ENCODE measurements around the gene MTHFD2.
A peak's percentile ranks its signal among the peaks of the same experiment; 100 is the strongest.

The MTHFD2 gene

DNA sequence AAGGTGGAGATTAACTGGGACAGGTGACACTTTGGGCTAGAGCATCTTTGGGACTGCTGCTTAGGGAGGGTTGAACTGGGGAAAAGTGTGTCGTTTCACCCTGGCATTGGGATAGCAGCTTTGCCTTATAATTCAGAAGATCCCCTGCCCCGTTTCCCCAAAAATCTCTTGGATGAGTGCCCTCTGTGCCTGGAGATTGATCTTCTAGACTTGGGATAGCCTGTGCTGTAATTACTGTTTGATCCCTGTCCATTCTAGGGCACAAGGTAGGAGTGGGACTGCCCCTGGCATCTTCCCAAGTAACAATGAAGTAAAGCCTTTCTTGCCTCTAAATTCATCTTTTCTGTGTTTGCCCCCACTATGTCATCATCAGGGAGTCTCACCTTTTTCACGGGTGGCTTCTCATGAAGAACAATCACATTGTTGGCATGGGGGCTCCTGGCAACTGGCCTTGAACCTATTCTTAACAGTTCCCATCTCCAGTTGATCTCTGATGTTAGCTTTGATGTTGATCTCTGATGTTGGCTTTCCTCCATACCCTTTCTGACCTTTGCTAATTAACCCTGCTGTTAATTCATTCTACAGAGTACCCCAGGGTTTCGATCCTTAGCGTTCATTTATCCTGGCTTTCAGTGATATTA is 21.6 kb downstream of the MTHFD2 start:
- DNase-seq (ENCODE audit: low read depth): no peak
- no peak overlapping the region for H3K4me3 ChIP-seq (ENCODE audit: control insufficient read depth, low read depth, low read length)
- TF ChIP-seq, protein P1, sequence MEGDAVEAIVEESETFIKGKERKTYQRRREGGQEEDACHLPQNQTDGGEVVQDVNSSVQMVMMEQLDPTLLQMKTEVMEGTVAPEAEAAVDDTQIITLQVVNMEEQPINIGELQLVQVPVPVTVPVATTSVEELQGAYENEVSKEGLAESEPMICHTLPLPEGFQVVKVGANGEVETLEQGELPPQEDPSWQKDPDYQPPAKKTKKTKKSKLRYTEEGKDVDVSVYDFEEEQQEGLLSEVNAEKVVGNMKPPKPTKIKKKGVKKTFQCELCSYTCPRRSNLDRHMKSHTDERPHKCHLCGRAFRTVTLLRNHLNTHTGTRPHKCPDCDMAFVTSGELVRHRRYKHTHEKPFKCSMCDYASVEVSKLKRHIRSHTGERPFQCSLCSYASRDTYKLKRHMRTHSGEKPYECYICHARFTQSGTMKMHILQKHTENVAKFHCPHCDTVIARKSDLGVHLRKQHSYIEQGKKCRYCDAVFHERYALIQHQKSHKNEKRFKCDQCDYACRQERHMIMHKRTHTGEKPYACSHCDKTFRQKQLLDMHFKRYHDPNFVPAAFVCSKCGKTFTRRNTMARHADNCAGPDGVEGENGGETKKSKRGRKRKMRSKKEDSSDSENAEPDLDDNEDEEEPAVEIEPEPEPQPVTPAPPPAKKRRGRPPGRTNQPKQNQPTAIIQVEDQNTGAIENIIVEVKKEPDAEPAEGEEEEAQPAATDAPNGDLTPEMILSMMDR (conservative IDR thresholded peaks at IDR 0.05; ENCODE audit: control insufficient read depth, insufficient read depth, low read depth, low read length): no peak

- TF ChIP-seq, protein P1 (conservative IDR thresholded peaks at IDR 0.05; ENCODE audit: control insufficient read depth, insufficient read depth, low read depth, low read length): no peak
- no peak overlapping the region for H3K4me3 ChIP-seq (ENCODE audit: control insufficient read depth, low read depth, low read length)
- DNase-seq (ENCODE audit: low read depth): peak; percentile 14
These were observed 22.7 kb downstream of the MTHFD2 start for GRCh38 chr2:74221091-74221490.

GRCh38 chr2:74221604-74222299 is 23.3 kb downstream of the MTHFD2 start:
- H3K4me3 ChIP-seq (ENCODE audit: control insufficient read depth, low read depth, low read length): no peak overlapping the region
- TF ChIP-seq, protein P1 (conservative IDR thresholded peaks at IDR 0.05; ENCODE audit: control insufficient read depth, insufficient read depth, low read depth, low read length): no peak
- no peak for DNase-seq (ENCODE audit: low read depth)

DNA sequence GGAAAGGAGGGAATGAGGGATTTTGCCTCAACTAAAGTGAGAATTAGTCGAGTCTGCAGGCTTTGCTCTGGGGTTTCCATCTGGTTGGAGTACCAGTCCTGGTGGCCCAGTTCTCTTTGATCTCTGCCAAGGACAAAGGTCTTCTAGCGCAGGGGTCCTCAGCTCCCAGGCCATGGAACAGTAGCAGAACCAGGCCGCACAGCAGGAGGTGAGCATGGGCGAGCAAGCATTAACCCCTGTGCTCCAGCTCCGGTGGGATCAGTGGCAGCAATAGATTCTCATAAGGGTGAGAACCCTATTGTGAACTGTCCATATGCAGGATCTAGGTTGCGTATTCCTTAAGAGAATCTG is 23.9 kb downstream of the MTHFD2 start:
- DNase-seq (ENCODE audit: low read depth): no peak
- TF ChIP-seq, protein P1 (conservative IDR thresholded peaks at IDR 0.05; ENCODE audit: control insufficient read depth, insufficient read depth, low read depth, low read length): no peak
- H3K4me3 ChIP-seq (ENCODE audit: control insufficient read depth, low read depth, low read length): no peak overlapping the region

- TF ChIP-seq, protein P1 (conservative IDR thresholded peaks at IDR 0.05; ENCODE audit: control insufficient read depth, insufficient read depth, low read depth, low read length): no peak
- peak; percentile 31 for DNase-seq (ENCODE audit: low read depth)
These were observed 25.7 kb downstream of the MTHFD2 start for GRCh38 chr2:74223941-74224770.

DNA sequence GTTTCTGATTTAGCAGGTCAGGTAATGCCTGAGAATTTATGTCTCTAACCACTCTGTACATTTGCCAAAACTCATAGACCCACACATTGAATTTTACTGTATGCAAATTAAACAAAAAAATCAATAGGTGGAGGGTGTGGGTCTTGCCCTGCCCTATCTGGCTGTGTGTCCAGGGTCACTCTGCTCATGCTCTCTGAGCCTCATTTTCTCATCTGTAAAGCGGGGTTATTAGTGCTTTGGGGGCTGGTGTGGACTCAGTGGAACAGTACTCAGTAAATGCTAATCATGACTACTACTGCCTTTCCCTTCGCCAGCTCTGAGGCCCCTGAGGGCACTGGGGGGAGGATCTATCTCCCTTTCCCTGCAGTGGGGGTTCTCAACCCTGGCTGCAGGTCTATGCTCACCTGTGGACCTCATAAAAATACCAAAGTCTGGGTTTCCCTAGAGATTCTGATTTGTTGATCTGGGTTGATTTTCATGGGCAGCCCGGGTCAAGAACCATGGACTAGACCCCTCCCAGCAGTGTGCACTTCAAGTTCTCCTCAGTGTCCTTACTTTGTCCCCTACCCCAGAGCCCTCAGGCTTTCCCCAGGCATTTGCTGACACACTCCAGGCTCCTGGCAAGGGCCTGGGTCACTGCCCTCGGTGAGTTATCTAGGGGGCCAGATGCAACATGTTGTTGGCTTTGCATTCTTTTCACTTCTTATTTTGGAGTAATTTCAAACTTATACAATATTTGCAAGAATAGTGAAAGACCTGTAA is 27.5 kb downstream of the MTHFD2 start:
- no peak for DNase-seq (ENCODE audit: low read depth)
- H3K4me3 ChIP-seq (ENCODE audit: control insufficient read depth, low read depth, low read length): no peak overlapping the region
- TF ChIP-seq, protein P1 (conservative IDR thresholded peaks at IDR 0.05; ENCODE audit: control insufficient read depth, insufficient read depth, low read depth, low read length): no peak

More at GRCh38 chr2:74223941-74224770, 25.7 kb downstream of the MTHFD2 start:
- H3K4me3 ChIP-seq (ENCODE audit: control insufficient read depth, low read depth, low read length): no peak overlapping the region

All from fibroblast of mammary gland (primary cell).